Fibroblast of skin of scalp (primary cell): Measurements from ENCODE around the gene HTRA3.
"Not testable (repeated sequence)": the region's sequence is repeated elsewhere in the genome, so short reads cannot be mapped to it uniquely, and the experiment has no call there.

ENCODE experiments used
- DNase-seq: peaks from one replicate; pipeline ENCODE4 v3.0.0-alpha.2; 2013

The HTRA3 gene

DNA sequence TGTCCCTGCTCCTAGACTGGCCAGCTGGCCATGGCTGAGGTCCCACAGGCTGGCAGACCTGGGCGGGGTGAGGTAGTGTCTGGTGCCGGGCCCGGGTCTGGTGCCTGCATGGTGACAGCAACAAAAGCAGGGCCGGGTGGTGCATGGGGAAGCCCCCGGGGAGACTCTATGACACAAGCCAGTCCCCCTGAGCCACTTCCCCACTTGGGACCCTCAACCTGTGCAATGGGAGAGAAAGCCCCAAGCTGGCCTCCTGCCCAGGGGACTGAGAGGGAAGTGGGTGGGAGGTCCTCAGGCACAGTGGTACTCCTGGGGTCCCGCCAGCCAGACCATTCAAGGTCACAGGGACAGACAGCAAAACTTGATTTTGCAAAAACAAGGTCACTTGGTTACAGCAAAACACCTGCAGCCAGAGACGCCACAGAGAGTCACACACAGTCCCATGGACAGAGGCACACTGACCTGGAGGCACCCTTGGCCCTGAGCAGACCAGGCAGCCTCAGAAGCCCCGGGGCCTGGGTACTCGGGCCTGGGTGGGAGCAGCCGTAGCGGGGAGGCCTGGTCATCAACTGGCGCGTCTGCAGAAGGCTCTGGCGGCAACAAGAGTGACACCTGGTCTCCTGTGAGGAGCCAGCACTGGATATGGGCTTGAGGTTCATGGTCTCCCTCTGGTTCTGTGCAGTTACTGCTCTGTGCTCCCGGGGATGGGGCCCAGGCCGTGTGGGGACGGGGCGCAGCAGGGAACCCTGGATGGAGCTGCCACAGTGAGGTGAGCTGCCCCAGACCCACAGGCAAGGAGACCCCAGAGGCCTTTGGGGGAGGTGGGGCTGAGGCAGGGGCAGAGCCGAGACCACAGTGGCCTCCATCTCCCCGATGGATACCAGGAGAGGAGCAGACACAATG is 60.6 kb downstream of the HTRA3 start:
- DNase-seq: no peak

DNA sequence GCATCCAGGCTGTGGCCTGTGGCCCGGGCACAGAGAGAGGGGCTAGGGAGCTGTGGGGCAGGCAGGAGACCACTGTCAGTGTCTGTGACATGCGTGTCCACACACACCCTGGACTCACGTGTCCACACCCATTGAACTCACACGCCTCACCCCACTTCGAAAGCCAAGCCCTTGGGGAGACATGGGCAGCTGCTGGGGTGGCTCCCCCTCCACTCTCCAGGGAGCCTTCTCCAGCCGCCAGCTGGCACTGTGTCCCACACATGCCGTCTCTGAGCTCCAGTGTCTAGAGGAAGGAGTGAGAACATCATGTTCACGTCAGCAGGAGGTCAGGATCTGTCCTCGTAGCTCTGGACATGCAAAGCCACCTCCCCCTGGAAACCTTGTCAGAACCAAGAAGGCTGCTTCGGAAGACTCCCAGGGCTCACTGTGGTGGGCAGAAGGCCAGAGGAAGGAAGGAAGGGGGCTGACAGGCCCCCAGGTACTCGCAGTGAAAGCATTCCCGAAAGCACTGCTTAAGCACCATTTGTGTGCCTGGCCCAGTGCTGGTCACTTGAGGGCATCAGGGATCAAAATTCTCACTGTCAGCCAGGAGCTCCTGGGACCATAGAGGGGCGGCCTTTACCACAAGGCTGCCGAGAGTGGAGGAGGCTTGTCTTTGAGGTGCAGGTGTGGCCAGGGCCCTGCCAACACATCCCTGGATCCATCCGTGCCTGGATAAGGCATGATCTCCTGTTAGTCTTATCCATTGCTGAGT is 61.4 kb downstream of the HTRA3 start:
- no peak for DNase-seq

- no peak for DNase-seq
Observed at GRCh38 chr4:8331575-8331955, 62.0 kb downstream of the HTRA3 start.

DNA sequence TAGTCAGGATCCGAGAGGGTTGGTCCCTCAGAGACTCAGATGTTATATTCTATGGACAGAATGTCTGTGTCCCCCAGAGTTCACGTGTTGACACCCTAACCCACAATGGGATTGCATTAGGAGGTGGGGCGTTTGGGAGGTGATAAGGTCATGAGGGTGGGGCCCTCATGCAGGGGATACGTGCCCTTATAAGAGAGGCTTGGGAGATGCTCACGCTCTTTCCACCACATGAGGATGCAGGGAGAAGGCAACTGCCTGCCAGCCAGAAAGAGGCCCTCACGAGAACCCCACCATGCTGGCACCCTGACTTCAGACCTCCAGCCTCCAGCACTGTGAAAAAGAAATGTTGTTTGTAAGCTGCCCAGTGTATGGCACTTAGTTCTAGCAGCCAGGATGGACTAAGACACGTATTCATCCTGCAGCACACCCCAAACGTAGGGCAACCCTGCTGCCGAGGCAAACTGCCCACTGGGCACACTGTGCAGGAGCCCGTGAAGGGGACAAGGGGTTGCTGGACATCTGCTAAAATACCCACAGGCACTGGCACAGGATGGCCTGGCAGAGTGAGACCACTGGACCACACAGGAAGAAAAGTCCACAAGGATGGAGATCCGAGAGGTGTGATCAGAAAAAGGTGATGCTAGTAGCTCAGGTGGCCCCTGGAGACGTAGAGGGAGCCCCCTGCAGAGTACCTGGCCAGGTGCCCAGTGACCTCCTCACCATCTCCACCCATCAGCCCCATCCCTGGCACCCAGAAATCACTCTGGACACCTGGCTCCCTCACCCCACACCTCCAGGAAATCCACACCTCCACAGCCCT is 62.7 kb downstream of the HTRA3 start:
- no peak for DNase-seq

GRCh38 chr4:8332891-8333331 is 63.4 kb downstream of the HTRA3 start:
- no peak for DNase-seq

DNA sequence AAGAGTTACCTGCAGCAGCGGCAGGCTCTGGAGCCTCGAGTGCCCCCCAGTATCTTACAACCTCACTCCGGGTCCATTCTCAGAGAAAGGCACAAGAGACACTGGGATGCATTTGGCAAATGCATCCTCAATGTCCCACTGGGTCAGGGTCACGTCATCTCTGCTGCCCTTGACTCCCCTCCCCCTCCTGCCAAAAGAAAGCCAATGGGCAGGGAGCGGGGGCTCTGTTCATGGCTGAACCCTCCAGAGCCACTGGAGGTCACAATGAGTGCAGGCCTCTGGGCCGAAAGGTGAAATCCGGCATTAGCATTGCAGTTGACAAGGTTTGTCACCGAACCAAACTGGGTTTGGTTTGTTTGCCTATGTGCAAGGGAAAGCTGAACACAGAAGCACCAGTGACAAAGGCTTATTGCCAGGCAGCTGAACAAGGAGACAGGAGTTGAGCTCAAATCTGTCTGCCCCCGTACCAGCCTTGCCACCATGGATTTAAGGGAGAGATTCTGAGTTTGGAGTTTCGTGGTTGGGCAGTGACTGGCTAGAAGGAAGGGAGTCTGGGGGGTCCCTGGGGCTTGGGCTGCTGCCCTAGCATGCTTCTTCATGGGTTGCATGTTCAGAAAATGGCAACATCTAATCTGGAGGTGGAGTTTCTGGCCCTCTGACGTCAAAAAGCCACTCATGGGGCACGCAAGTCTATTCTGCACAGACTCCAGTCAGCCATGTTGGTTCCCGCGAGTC is 64.3 kb downstream of the HTRA3 start:
- DNase-seq: no peak

DNA sequence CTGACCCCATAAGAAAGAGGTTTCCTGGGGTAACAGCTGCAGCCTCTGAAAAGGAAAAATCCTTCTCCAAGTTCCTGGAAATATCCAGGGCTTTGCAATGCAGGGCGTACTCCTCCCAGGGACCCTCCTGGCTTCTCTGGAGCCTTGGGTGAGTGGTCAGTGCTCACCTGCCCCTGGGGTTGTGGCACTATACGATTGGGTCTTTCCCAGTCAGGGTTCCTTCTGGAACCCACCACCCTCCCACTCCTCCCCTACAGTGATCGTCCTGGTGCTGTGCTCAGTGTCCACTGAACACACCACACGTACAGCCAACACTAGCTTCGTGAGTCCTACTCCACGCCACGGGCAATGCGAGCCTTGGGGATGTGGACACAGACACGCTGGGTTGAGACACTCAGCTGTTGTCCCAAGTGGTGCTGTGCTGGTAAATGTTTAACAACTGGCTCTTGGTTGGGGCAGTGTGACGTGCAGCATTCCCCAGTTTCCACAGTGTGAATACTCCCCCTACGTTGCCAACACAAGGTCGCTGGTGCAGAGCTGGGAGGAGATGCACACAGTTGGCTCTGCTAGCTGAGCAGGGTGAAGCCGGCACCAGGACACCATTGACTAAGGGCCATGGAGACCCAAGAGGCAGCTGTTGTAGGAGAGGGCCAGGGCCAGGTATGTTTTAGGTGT is 65.4 kb downstream of the HTRA3 start:
- DNase-seq: no peak

DNA sequence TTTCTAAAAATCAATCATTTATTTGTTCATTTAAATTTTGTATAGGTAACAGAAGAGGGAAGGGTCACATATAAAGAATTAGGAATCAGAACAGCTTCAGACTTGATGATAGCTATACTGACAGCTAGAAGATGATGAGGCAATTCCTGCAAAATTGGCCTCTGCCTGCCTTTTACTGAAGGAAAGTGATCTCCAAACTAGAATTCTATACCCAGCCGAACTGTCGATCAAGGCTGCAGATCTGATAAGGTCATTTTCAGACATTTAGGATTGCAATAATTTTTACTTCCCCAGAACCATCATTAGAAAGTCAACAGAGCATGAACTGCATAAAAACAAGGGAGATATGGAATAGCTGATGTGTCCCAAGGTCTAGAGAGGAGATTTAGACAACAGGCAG is 66.3 kb downstream of the HTRA3 start:
- DNase-seq: no peak

DNA sequence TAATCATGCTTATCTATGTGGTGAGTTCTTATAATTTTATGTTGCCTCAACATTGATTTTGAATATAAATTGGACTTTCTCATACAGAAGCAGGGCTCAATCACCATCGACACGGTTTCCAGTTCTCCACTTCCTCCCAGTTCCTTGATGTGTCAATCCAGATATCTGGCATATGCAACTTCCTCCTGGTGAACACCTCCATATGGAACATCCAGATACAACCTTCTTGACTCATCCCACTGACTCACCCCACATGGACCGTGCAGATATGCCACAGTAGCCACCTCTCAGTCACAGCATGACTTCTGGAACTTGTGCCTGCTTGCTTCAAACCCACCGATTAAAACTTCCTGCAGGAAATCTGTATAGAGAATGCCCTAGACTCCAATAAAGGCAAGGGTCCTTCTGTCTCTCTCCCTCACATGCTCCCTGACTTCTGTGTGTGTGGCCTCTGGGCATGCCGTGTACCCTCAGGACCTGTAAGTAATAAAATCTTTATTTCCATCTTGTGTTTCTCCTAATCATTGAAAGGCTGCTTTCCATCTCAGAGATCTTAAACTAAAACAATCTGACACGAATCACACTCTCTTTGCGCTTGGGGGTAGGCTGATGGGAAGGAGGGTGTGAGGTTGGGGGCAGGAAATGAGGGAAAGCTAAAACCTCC is 67.0 kb downstream of the HTRA3 start:
- DNase-seq: peak; percentile 25

DNA sequence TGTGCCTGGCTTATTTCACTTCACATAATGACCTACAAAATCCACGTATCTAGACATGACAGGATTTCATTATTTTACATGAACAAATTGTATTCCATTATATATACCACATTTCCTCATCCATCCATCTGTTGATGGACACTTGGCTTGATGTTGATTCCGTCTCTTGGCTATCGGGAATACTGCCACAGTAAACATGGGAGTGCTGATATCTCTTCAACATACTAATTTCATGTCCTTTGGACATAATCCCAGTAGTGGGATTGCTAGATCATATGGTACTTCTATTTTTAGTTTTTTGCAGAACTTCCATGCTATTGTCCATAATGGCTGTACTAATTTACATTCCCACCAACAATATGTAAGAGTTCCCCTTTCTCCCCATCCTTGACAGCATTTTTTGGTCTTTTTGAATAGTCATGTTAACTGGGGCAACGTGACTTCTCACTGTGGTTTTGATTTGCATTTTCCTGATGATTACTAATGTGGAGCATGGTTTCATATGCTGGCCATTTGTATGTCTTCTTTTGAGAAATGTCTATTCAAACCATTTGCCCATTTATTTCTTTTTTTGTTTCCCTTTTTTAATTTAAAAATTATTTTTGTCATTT is 68.9 kb downstream of the HTRA3 start:
- peak; percentile 27 for DNase-seq

- no peak for DNase-seq
Observed at GRCh38 chr4:8340781-8341241, 71.3 kb downstream of the HTRA3 start.

- not testable (repeated sequence) for DNase-seq
Observed at GRCh38 chr4:8341281-8341680, 71.7 kb downstream of the HTRA3 start.

DNA sequence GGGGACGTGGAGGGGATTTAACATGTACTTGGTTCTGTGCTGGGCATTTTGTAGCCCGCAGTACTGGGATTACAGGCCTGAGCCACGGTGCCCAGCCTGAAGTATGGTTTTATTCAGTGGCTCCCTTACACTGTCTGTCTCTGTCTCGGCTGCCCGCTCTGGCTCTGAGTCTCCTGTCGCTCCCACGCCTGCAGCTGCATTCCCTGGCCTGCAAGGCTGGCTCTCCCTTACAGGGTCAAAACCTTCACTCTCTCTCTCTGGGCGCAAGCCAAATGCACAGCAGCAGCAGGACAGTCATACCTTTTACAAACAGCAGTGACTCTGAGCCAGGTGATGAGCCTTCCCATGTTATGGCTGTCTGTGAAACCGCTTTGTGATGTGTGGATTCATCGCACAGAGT is 72.1 kb downstream of the HTRA3 start:
- DNase-seq: no peak

DNA sequence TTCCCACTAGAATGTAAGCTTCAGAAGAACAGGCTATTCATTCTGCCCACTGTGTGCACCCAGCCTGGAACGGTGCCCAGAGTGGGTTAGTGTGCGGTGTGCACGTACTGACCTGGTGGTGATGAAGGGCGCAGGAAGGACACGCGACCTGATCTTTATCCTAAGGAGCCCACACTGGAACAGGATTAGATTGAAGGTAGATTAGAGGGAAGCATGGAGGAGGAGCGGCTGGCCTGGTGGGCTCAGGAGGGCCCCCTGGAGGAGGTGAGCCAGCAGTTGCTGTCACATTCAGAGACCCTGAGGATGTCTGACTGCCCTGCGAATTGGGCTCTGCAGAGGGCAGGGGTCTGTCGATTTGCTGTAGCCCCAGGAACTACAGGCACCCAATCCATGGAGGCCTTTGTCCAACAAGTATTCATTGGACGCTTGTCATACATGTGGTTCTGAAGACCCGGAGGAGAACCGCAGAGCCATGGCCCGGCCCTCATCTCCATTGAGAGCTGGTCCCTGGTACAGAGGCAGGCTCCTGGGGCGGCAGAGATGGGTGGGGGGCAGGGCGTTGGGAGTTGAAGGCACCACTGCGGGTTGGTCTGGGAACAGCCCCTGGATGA is 73.2 kb downstream of the HTRA3 start:
- no peak for DNase-seq

- DNase-seq: no peak
Observed at GRCh38 chr4:8343262-8343966, 73.9 kb downstream of the HTRA3 start.

DNA sequence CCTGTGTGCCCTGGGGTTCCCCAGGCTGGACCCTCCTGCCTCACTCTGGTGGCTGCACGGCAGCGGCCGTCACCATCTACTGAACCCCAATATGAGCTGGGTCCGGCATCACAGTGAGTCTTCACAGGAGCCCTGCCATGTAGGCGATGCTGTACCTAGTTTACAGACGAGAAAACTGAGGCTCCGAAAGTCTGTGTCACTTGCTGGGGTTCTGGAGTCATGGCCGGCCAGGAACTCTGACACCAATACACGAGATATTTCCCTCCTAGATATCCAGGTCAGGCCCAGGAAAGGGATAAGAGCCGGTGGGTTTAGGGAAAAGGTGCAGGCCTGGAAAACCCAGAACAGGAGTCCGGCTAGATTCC is 74.4 kb downstream of the HTRA3 start:
- no peak for DNase-seq

DNA sequence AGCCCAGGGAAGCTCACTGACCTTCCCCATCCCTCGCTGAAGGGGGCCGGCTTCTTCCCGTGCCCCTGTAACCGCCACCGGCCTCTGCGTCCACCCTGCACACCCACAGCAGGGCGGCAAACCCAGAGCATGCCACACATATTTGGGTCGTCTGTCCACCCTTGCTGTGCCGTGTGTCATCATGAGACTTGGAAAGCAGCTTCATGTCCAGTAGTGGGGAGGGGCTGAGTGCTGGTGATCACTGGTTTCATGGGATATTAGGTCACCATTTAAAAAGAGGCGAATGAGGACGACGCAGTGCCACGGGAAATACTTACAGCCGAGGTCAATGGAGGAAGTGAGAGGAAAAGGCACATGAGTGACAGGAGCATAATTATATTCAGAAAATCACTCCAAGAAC is 74.8 kb downstream of the HTRA3 start:
- peak; percentile 34 for DNase-seq

DNA sequence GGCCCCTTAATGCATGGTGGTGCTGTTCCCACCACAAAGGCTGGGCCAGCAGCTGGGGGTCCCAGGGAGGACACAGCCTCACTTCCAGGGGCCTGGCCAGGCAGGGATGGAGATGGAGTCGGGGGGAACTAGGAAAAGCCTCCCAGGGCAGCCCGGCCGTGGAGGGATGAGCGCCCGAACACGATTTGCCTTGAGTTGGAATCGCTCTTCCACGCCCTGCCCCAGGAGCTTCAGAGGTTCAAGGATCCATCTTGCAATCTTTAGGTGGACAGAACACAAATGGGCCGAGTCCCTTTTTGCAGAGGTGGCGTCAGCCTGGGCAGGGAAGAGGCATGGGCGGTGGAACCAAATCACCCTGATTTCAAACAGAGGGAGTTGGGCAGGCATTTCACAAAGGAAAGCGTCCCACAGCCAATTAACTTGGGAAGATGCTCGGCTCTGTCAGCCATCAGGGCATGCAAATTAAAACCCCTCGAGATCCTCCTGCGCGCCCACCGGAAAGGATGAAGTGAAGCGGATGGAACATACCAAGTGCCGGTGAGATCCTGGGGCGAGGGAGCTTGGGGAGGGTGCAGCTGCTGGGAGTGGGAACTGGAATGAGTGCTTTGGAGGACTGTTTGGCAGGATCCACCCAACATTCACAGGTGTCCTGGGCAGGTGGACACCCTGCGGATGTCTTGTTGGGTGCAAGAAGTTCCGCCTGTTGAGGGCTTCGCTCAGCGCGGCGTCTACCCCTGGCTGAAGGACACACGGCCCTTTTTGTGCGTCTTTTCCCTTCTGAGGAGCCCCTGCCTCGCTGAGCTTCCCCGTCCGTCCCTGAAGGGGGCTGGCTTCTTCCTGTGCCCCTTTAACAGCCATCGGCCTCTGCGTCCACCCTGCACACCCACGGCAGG is 75.7 kb downstream of the HTRA3 start:
- DNase-seq: no peak
